ACHN (cell line): ENCODE measurements around the gene MBOAT1.

Experiments
- DNase-seq: peaks from one replicate; pipeline ENCODE4 v3.0.0-alpha.2; 2015
- in situ Hi-C: cut with HindIII; loops from 2 replicates; pipeline ENCODE4 v1.10.0; 2017; ENCODE audit warnings: low sequenced_read_pairs, low pct_ligation_motif_present, low pct_unique_long_range_greater_than_20kb

The MBOAT1 gene

GRCh38 chr6:20086992-20087391 is 125.3 kb downstream of the MBOAT1 start:
- in situ Hi-C loops = no loop called here
- DNase-seq = no peak

GRCh38 chr6:20085817-20086216 is 126.5 kb downstream of the MBOAT1 start:
- in situ Hi-C loops = no loop called here
- no peak for DNase-seq

GRCh38 chr6:20084411-20084810 is 127.9 kb downstream of the MBOAT1 start:
- no peak for DNase-seq
- in situ Hi-C loops = no loop called here

GRCh38 chr6:20071998-20072397 is 140.3 kb downstream of the MBOAT1 start:
- in situ Hi-C loops = no loop called here
- DNase-seq = no peak

GRCh38 chr6:20070047-20070446 is 142.2 kb downstream of the MBOAT1 start:
- DNase-seq = no peak
- in situ Hi-C loops = no loop called here

GRCh38 chr6:20069021-20069522 is 143.2 kb downstream of the MBOAT1 start:
- in situ Hi-C loops = no loop called here
- DNase-seq = no peak

GRCh38 chr6:20068421-20068988 is 143.8 kb downstream of the MBOAT1 start:
- DNase-seq = no peak
- in situ Hi-C loops = no loop called here

GRCh38 chr6:20061952-20062351 is 150.3 kb downstream of the MBOAT1 start:
- in situ Hi-C loops = no loop called here
- no peak for DNase-seq

GRCh38 chr6:20060252-20060651 is 152.0 kb downstream of the MBOAT1 start:
- no peak for DNase-seq
- in situ Hi-C loops = no loop called here

- in situ Hi-C loops = no loop called here
- no peak for DNase-seq
These were observed 153.4 kb downstream of the MBOAT1 start for GRCh38 chr6:20058912-20059311.

- in situ Hi-C loops = no loop called here
- no peak for DNase-seq
These were observed 154.0 kb downstream of the MBOAT1 start for GRCh38 chr6:20058121-20058905.

- in situ Hi-C loops = no loop called here
- DNase-seq = peak; percentile 52
These were observed 155.8 kb downstream of the MBOAT1 start for GRCh38 chr6:20056350-20056992.

- DNase-seq = no peak
- in situ Hi-C loops = no loop called here
These were observed 156.4 kb downstream of the MBOAT1 start for GRCh38 chr6:20055916-20056315.
